ENCODE results near the gene CLSTN2.

The CLSTN2 gene

DNA sequence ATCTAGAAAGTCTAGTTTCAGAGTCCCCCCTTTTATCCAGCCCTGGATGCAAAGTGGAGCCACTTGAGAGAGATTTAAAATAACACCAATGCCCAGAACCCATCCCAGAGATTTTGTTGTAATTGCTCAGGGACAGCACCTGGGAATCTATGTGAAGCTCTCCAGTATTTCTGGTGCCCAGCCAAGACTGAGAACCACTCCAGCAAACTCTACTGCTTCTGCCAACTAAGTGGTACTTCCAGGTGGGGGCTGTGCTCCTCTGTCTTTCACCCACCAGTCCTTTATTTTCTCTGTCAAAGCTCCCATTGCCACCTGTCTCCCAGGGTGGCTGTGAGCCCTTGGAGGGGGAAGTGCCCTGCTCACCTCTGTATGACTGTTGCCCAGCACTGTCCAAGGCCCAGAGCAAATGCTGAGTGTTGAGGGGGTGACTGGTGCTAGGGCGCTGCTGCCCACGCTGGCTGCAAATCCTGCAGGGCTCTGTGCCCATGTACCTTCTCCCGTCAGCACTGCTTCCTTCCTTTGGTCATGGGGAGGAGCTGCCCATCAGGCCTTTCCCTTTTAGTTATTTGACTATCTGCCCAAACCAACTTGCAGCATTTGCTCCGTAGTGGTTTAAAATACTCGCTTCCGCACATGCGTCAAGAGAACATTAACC lies 9.4 kb downstream of the CLSTN2 start:
- peak; percentile 42 for DNase-seq

DNA sequence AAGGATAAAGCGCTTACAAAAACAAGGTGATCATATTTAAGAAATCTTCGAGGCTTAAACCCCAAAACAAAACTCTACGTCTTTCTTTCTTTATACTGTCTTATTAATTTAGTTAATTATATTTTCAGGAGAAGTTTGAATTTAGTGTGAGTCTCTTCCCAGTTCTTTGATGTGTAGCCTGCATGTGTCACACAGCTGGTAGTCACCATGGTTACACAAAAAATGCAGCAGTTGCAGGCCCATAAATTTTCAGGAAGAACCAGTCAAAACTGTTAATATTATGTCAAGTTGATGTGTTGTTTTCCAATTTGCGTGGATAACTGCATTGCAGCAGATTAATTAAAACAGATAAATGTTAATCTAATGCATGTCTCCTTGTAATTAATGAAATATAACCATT lies 10.4 kb downstream of the CLSTN2 start:
- no peak for DNase-seq

DNA sequence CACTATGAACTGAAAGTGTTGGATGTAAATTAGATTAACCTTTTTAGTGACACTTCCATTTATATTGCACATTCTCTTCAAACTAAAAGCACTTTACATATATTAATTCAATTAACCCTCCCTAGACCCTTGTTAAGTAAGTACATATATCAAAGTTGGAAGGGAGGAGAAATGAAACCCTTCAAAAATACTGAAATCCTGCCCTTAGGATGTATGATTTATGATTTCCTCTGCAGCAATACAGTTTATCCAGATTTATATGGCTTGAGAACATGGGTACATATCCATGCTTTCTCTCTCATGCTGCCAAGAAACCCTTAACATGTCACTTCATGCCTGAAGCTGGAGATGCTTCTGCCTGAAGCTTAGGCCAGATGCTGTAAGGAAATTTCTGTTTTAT lies 11.0 kb downstream of the CLSTN2 start:
- no peak for DNase-seq

DNA sequence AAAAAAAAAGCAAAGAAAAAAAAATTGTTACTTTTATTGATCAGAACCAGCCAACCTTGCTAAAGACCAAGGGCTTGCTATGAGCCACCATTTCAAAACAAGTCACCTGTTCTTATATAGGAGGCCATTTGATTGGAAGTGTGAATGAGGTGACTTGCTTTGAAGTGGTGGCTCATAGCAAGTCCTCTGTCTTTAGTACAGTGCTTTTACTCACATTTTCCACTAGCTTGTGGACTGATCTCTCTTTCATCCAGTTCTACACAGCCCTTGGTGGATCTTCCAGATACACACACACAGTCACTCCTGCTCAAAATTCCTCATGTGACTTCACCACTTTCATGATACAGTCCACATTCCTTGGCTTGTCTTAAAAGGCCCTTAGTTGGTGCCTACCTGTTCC lies 13.5 kb downstream of the CLSTN2 start:
- DNase-seq, result no peak

DNA sequence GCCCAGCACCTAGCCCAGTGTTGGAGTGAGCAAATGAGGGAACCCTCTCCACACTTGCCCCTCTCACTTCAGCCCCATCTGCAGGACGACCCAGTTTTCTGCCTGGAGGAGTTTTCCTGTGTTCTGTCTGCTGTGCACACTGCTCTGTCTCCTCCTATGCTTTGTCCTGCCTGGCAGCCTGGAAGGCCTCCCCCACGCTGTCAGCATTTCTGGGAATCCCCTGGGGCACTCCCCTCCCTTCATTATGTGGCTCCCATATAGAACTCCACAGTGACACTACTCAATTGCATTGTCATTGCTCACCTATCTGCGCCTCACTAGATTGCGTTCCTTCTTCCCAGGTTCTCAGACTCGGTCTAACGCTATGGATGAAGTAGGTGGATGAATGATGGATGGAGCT lies 13.9 kb downstream of the CLSTN2 start:
- no peak for DNase-seq

DNA sequence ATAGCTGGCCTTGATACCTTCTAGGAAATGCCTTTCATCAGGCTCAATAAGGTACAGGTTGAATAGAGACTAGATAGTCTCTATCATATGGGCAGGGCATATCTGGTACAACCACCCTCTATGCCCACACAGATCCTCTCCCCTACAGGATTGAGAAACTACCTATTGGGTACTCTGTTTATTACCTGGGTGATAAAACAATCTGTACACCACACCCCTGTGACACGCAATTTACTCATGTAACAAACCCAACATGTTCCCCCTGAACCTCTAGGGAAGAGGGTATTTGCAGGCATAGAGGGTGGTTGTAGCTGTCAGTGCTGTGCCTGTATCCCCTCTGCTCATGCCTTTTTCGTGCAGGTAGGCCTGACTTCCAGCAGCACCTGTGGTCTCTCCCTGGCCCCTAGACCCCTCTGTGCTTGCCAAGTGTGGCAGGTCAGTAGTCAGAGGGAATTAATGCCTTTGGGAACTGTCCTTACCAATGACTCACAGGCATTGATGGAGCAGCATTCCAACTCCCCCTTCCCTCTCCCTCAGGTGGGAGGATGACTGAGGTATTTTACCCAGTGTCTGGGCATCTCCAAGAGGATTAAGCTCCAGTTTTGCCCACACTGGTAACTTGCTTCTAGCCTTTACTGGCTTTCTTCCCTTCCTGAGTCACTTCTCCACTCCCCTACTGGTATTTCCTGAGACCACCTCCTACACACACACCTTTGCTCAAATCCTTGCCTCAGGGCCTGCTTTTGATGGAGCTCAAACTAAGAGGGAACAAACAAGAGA lies 18.3 kb downstream of the CLSTN2 start:
- DNase-seq, result no peak

DNA sequence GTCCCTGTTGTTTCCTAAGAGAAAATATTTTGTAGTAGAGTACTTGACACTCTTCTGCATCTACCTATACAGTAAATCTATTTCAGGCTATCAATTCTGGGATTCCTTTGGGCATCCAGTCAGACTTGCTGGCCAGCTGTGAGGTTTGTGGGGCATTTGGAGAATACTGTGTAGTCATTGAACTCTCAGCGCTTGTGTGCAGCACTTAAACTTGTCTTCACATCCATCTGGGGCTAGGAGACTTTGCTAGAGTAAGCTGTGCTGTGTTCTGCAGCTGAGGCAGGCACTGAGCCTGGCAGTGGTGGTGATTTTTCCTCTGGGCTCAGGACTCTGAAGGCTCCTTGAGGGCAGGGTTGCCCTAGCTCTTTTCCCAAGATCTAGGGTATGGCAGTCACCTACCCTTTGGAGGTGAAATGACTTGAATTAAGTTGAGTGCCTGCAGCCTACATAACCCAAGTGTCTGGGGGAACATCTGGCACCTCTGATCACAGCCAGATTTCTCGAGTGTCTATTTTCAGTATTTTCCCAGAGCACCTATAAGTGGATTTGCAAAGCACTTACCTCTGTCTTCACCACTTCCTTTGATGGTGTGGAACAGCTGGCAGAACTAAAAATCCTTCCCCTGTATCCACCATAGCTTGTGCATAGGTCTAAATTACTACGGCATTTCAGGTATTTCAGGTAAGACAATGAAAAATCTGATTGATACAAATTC lies 19.3 kb downstream of the CLSTN2 start:
- DNase-seq, result no peak

DNA sequence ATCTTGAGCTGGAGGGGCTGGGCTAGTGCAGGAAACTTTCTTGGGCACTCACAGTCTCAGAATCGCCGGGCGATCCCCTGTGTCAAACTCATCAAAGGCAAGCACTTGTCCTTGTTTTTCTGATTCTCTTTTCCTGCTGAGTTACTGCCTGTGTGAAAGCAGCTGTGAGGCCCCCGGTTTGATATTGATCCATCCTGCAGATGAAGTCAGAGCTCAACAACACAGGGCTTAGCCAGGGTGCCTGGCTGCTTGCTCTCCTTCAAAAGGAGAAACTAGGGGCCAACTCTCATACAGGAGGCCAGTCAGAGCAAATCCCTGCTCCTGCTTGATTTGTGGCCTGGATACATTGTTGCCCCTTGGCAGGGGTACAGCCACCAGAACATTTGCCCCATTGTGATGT lies 22.9 kb downstream of the CLSTN2 start:
- DNase-seq, result no peak

DNA sequence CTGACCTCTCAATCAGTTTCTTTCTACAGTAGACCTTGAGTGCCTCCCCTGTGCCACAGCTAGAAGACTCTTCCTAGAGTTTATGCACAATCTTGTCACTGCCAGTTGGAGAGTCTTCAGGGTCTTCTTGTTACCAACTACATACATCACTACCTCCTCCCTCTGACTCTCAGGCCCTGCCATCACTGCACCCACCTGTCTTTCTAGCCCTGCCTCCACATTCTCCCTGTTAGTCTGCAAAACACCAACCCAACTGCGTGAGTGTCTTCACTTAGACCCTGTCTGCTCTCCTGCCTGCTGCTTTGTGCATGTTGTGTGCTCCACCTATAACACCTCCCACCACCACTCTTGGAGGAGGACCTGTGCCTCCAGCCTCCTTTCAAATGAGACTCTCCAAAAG lies 34.4 kb downstream of the CLSTN2 start:
- DNase-seq, result no peak

DNA sequence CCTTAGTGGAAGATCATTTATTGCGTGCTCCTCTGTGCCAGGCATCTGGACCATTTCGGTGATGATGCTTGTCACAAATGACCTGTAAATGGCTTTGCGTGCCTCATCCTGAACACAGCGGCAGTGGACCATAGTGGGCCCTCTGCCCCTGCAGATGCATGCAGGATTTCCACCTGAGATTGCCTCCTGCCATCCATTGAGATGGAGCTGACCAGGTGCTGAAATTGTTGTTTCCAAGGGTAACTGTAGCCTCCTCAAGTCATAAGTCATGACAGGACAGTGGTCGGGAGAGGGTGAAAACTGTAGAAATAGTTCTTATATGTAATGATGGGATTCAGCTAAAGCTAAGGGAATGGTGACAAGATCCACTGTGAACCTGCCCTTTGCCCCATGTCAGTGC lies 35.5 kb downstream of the CLSTN2 start:
- DNase-seq, result no peak

DNA sequence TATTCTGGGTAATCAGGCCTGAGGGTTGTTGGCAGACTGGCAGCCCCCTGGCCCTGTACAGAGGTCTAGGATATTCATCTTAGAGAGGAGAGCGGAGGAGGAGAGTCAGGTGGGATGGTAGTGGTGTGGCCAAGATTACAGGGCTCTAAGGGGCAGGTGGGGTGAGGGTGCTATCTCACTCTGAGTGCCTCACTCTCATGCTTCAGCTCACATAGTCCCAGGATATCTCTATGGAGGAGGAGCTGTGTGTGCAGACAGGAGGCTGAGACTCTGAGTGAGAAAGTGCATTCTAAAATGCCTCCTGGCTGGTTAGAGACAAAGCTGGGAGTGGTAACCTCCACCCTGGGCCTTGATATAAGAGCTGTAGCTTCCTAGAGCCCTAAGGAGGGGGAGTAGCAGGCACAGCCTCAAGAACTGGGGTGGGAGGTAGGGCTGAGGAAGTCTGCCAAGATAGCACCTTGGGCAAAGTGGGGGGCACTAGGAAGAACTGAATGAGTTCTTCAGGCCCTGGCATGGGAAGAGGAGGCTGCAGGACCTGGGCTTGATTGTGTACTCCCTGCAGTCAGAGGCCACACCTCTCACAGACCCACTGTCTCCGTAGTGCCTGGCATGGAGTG lies 39.9 kb downstream of the CLSTN2 start:
- DNase-seq, result no peak

DNA sequence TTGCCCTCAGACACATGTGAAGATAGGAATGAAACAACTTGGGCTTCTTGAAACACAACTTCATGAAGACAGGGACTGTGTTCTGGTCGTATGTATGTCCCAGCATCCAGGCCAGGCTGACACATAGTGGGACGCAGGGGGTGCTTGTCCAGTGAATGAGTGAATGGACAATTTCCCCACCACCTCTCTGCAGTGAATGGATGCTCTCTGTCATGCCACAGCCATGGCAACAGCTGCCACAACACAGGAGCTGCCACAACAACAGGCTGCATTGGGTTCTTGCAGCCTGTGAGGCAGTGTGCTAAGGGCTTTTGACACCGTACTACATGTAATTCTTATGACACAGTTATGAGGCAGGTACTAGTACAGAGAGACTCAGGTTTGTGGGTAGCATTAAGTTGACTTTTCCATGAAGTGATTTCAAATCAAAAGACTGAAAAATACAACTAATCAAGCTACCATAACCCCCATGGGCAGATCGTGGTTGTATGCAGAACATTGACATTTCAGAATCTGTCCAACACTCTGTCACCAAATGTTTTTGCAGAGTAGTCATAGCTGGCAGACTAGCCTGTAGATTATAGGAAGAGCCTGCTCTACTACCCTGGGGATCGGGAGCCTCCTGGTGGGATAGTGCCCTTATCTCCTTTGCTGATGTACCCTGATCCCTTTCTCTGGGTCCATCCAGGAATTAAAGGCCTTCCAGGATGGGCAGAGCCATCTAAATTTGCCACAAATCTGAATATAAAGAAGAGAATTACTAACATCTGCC lies 40.8 kb downstream of the CLSTN2 start:
- DNase-seq, result no peak

DNA sequence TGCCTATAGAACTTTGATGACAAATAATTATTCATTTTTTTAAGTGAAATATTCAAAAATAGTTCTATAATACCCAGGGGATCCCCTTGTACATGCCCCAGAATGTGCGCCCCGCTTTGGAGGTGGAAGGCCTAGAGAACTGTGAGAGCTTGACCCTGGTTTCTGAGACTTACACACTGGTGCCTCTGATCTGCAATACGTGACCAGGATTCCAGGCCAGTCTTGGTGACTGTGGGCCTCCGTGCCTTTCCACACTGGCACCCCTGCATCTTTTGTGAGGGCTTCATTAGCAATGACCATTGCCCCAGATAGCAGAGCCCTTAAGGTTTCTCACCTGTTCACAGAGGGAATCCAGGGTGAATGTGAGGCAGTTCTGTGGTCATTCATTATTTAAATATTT lies 44.0 kb downstream of the CLSTN2 start:
- DNase-seq, result no peak

DNA sequence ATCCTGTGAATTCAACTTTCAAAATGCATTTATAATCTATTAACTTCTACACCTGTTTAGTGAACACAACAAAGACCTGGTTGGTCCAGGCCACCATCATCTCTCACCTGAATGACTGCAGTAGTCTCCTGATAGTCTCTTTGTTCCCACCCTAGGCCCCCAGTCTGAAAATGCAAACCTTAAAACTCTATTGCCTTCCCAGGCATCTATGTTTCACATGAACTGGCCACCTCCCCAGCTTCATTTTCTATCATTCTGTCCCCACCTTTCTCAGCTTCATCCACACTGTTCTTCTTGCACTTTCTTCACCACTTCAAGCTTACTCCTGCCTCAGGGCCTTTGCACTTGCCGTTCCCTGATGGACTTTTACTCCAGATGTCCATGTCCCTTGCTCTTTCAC lies 45.0 kb downstream of the CLSTN2 start:
- DNase-seq, result no peak

DNA sequence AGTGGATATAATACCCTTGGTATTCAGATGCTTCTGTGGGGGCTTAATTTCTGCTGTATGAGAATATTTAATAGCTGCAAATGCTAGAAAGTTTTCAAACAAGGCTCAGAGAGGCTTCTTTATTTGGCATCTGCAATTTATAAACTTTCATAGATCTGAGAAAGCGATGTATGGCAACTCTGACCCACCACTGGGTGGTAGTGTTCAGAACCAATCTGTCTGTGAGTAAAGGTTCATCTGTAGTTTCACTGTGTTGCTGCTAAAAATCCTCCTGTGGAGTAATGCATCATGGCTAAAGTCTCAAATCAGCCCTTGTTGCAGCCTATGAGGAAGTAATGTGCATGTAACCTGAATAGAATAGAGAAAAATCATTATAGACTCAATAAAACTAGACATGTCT lies 47.4 kb downstream of the CLSTN2 start:
- peak; percentile 6 for DNase-seq

DNA sequence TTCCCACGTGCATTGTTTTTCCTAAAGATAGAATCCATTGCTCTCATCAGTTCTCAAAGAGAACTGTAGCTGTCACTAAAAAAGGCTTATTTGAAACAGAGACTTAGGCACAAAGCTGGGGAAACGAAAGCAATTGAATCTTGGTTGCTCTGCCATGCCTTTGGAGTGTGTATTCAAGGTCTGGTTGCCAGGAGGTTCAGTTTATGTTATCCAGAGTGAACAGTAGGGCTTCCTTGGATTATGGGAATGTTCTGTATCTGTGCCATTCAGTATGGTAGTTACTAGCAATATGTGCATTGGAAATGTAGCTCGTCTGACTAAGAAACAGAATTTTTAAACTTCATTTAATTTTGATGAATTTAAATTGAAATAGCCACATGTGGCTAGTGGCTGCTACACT lies 50.6 kb downstream of the CLSTN2 start:
- no peak for DNase-seq

DNA sequence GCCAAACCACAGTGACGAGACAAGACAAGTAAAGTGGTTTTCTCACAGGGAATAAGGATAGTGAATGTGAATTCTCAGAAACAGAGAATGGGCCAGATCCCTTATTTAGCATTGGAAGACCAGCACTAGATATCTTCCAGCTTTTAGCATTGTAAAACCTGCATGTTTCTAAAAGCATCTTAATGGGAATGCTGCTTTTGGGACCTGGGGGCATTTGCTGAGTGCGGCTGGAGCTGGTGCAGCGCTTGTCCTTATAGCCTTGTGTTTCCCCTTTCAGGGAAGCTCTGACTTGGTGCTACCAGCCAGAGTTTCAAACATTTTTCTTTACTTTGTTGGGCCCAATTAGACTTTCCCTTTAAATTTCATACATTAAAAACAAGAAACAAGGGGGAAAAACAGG lies 52.9 kb downstream of the CLSTN2 start:
- no peak for DNase-seq

DNA sequence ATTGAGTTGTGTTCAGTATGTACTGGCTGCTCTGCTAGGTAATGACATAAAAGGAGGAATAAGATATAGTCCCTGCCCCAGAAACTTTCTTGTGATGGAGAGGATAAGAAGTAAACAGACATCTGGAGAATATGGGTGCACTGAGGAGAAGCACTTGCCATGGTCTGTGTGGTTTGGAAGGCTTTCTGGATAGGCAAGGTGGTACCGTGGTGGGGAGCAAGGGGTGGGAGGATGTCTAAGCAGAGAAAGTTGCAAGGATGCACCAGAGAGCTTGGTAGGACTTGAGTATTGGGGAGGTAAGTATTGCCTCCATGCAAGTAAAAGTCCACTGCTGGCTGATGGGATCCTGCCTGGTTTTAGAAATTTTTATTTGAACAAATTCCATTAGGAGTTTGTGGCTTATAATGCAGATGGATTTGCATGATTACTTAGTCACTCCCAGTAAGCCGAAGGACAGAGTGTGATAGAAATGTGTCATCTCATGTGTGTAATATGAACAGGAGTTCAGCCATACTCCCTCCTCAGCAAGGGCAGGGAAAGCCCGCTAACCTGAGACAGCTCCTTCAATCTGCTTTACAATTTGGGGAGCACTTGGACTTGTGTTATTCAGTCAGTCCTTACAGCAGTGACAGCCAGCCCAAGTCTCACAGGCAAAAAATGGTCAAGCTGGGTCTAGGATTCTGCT lies 53.6 kb downstream of the CLSTN2 start:
- DNase-seq, result no peak

DNA sequence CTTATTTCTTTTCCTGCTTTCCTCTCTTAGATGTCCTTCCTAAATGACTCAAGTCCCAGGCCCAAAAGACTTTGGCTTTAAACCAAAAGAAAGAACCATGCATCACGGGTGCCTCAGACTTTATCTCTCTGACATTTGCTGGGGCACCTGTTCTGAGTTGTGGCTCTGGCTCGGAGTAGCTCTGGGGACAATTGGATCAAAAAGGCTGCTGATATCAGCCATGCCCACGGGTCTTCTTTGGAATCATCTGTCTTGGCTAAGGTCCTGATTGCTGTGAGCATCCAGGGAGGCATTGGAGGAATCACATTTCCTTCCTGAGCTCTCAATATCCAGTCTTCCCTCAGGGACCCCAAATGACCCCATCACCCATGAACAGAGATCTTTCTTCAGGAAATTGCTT lies 59.9 kb downstream of the CLSTN2 start:
- no peak for DNase-seq

DNA sequence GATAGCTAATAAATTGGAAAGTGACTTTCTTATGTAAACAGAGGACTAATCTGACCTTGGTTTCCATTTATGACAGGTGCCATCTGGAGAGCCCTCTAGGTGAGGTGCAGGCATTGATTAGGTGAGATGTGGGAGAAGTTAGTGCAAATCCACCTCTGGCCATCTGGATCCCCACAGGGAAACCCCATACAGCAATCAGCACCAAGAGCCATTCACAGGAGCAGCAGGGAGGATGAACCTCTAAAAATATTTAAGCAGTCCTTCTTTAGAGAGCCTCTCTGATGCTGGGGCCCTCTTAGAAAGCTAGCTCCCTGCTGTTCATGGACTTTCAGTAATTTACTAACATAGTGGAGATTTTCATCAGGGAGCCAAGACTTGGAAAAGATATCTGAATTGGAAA lies 69.3 kb downstream of the CLSTN2 start:
- DNase-seq, result no peak

DNA sequence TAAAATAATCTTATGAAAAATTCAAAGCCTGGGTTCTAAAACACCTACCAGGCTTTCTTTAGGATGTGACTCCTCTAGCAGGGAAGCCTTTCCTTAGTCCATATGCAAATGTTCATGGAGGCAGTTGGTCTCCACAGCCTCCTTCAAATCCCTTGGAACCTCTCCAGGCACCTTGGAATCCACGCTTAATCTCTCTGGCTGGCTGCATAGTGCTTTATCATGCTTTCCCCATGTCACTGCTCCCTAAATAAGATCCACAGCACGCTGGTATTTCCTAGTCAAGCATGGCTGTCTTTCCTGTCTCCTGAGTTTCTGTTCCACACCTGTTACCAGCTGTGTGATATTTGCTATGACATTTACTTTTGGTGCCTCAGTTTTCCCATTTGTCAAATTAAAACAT lies 71.3 kb downstream of the CLSTN2 start:
- DNase-seq, result no peak

DNA sequence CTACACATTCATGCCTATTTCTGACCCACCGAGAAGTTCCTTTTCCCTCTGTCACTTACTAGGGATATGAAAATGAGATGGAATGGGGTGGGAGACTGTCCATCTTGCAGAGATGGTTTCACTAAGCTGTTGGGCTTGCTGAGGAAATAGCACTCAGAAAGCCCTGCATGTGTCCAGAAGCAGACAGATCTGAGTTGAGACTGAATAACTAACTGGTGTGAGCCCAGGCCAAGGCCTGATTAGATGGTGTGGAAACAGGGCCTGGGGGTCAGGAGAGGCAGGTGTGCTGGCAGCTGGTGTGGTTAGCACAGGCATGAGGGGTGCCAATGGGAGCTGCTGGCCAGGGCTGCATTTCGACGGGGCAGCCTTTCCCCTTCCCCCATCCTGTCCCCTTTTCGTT lies 72.1 kb downstream of the CLSTN2 start:
- DNase-seq, result no peak

All from NCI-H1092 (cell line).